Tibial nerve (tissue), 4 donors: Measurements from ENCODE around the gene AS3MT. TPM values are rescaled to one million over a fixed set of nuclear protein-coding genes. Genes with fewer than 3 reads are reported as not detected.
A peak's percentile ranks its signal among the peaks of the same experiment; 100 is the strongest.
"Not testable (repeated sequence)": the region's sequence is repeated elsewhere in the genome, so short reads cannot be mapped to it uniquely, and the experiment has no call there.

ENCODE experiments used
- DNase-seq, 2 donors: peaks; one replicate each; pipeline ENCODE4 v3.0.0-alpha.2; 2019; ENCODE audit warnings: low spot score in 2 of 2
- H3K27ac ChIP-seq, 4 donors: fragments of 200-600 bp; sonication (generic) in 3 of 4; one replicate each; pipeline ENCODE4 v1.5.1; 2017 to 2019; ENCODE audit warnings: mild to moderate bottlenecking in 1 of 4
- H3K27me3 ChIP-seq, 2 donors: fragments of 200-600 bp; sonication (generic) in 1 of 2; one replicate each; pipeline versions ENCODE4 v1.5.1 to v1.6.0; 2017 to 2019
- H3K36me3 ChIP-seq, 3 donors: fragments of 200-600 bp; sonication (generic); one replicate each; pipeline ENCODE4 v1.5.1; 2018 to 2019
- H3K4me1 ChIP-seq, 4 donors: fragments of 200-600 bp; sonication (generic) in 3 of 4; one replicate each; pipeline ENCODE4 v1.5.1; 2017 to 2019
- H3K4me3 ChIP-seq, 4 donors: fragments of 200-600 bp; sonication (generic) in 3 of 4; one replicate each; pipeline ENCODE4 v1.5.1; 2017 to 2019; ENCODE audit warnings: mild to moderate bottlenecking in 1 of 4, moderate library complexity in 1 of 4
- H3K9me3 ChIP-seq, 4 donors: fragments of 200-600 bp; sonication (generic) in 3 of 4; one replicate each; pipeline ENCODE4 v1.5.1; 2017 to 2019
- CTCF ChIP-seq, 5 experiments: fragments of 200-600 bp in 3 of 5; fragments of 450-650 bp in 2 of 5; sonication (generic) in 3 of 5; IDR thresholded peaks; one replicate each; pipeline ENCODE4 v1.5.1; 2016 to 2019; ENCODE audit warnings: antibody characterized with exemption in 5 of 5, mild to moderate bottlenecking in 3 of 5, moderate library complexity in 2 of 5
- EP300 ChIP-seq, 2 donors: sonication (generic); formaldehyde crosslinking; IDR thresholded peaks; one replicate each; pipeline ENCODE4 v1.6.1; 2017; ENCODE audit warnings: antibody characterized with exemption in 2 of 2, mild to moderate bottlenecking in 1 of 2
- POLR2A ChIP-seq, 2 donors: fragments of 450-650 bp; IDR thresholded peaks; one replicate each; pipeline ENCODE4 v1.6.1; 2017; ENCODE audit warnings: antibody characterized with exemption in 2 of 2, mild to moderate bottlenecking in 2 of 2, moderate library complexity in 2 of 2
- WGBS, 2 donors: methylation state at CpG; one replicate each; pipeline ENCODE4 v1.1.5; 2018; 5-methylcytosine and 5-hydroxymethylcytosine counted together
- total RNA-seq, 4 donors: library from RNA; depleted of rRNA; stranded (reverse); fragments of >200 nt; gene quantifications; one replicate each; pipeline ENCODE4 v1.1.0, GENCODE V29; 2016

Gene AS3MT
- total RNA-seq, 4 donors from 2014 or later, result 2.6 to 9.6 (median 5.3) TPM

GRCh38 chr10:102835007-102835482 is 34.2 kb upstream of the AS3MT start:
- DNase-seq, result peak; percentile 58 to 78
- no peak for TF ChIP-seq EP300 (IDR thresholded peaks at IDR 0.05)
- TF ChIP-seq CTCF (IDR thresholded peaks at IDR 0.05), result peak; percentile 76 to 92 (median 81)
- TF ChIP-seq POLR2A (IDR thresholded peaks at IDR 0.05), result no peak

GRCh38 chr10:102837230-102837721 is 32.0 kb upstream of the AS3MT start, which contains the start of gene CYP17A1:
Gene CYP17A1 (minus strand): TSS chr10:102837413. CDS start chr10:102837361, 52 bp downstream.
- no peaks in the 10 kb centered on the region for H3K36me3 ChIP-seq
- peaks cover 0 to 1% of the 10 kb centered on the region in 2 donors for H3K27me3 ChIP-seq
- TF ChIP-seq CTCF (IDR thresholded peaks at IDR 0.05) (no peak), EP300 (IDR thresholded peaks at IDR 0.05) (no peak), POLR2A (IDR thresholded peaks at IDR 0.05) (no peak)
- peaks cover 0 to 15% (median 0%) of the 10 kb centered on the region in 4 donors for H3K4me1 ChIP-seq
- H3K27ac ChIP-seq, result no peak within 1 kb of the TSS
- no peak for DNase-seq
- no peak within 1 kb of the TSS for H3K4me3 ChIP-seq
- H3K9me3 ChIP-seq, result peaks cover 0 to 11% (median 0%) of the 10 kb centered on the region in 4 donors
- WGBS, 2 donors, result 36 to 38% methylated on average over 4 to 5 of the region's 5 CpGs

More at GRCh38 chr10:102835007-102835482, 34.2 kb upstream of the AS3MT start:
- Histone ChIP-seq H3K9me3 (peaks cover 0 to 11% (median 0%) of the 10 kb centered on the region in 4 donors), H3K27ac (no peak overlapping the region), H3K4me3 (no peak overlapping the region), H3K36me3 (peaks cover 0 to 12% (median 0%) of the 10 kb centered on the region in 3 donors), H3K27me3 (no peaks in the 10 kb centered on the region), H3K4me1 (peaks cover 0 to 15% (median 0%) of the 10 kb centered on the region in 4 donors)
- 65 to 69% methylated on average over 11 of the region's 11 CpGs for WGBS, 2 donors

- not testable (repeated sequence) for H3K36me3 ChIP-seq, H3K27ac ChIP-seq, H3K4me3 ChIP-seq, DNase-seq
- H3K27me3 ChIP-seq, result peaks cover 0 to 13% of the 10 kb centered on the region in 2 donors
- 90 to 91% methylated on average over 9 of the region's 9 CpGs for WGBS, 2 donors
- H3K9me3 ChIP-seq, result peaks cover 0 to 11% (median 0%) of the 10 kb centered on the region in 4 donors
- peaks cover 0 to 15% (median 0%) of the 10 kb centered on the region in 4 donors for H3K4me1 ChIP-seq
These were observed 30.9 kb upstream of the AS3MT start for GRCh38 chr10:102838276-102838927.

GRCh38 chr10:102841827-102842345 is 27.4 kb upstream of the AS3MT start:
- 81 to 85% methylated on average over 11 of the region's 11 CpGs for WGBS, 2 donors
- TF ChIP-seq POLR2A (IDR thresholded peaks at IDR 0.05) (no peak), EP300 (IDR thresholded peaks at IDR 0.05) (no peak), CTCF (IDR thresholded peaks at IDR 0.05) (no peak)

GRCh38 chr10:102843139-102843538 is 26.1 kb upstream of the AS3MT start:
- H3K27ac ChIP-seq, DNase-seq, H3K36me3 ChIP-seq, H3K4me3 ChIP-seq, H3K9me3 ChIP-seq, H3K4me1 ChIP-seq: not testable (repeated sequence)
- peaks cover 0 to 21% of the 10 kb centered on the region in 2 donors for H3K27me3 ChIP-seq
- WGBS, 2 donors, result 54 to 67% methylated on average over 8 of the region's 8 CpGs

More at GRCh38 chr10:102841827-102842345, 27.4 kb upstream of the AS3MT start:
- Histone ChIP-seq H3K27me3 (peaks cover 0 to 21% of the 10 kb centered on the region in 2 donors), H3K4me1 (peaks cover 0 to 7% (median 0%) of the 10 kb centered on the region in 4 donors), H3K4me3 (no peak overlapping the region), H3K27ac (no peak overlapping the region), H3K9me3 (peaks cover 0 to 11% (median 0%) of the 10 kb centered on the region in 4 donors), H3K36me3 (no peaks in the 10 kb centered on the region)
- no peak for DNase-seq

- H3K27ac ChIP-seq, H3K4me3 ChIP-seq, H3K4me1 ChIP-seq, DNase-seq, H3K36me3 ChIP-seq, H3K9me3 ChIP-seq: not testable (repeated sequence)
- WGBS, 2 donors, result 90 to 92% methylated on average over 6 of the region's 6 CpGs
- peaks cover 0 to 21% of the 10 kb centered on the region in 2 donors for H3K27me3 ChIP-seq
These were observed 25.0 kb upstream of the AS3MT start for GRCh38 chr10:102844190-102844776.
